ENCODE measurements around the gene FILIP1L.

FILIP1L gene

GRCh38 chr3:100125161-100125938, 11.0 kb upstream of the FILIP1L start:
- peak; percentile 35 for DNase-seq (ENCODE audit: low spot score)

- DNase-seq (ENCODE audit: low spot score), result no peak
Measured at GRCh38 chr3:100124201-100124761, 10.0 kb upstream of the FILIP1L start.

GRCh38 chr3:100123112-100123511, 8.8 kb upstream of the FILIP1L start:
- DNase-seq (ENCODE audit: low spot score), result no peak

GRCh38 chr3:100122321-100122720, 8.0 kb upstream of the FILIP1L start:
- no peak for DNase-seq (ENCODE audit: low spot score)

GRCh38 chr3:100120693-100121092, 6.4 kb upstream of the FILIP1L start:
- DNase-seq (ENCODE audit: low spot score), result no peak

GRCh38 chr3:100120012-100120411, 5.7 kb upstream of the FILIP1L start:
- DNase-seq (ENCODE audit: low spot score), result no peak

- no peak for DNase-seq (ENCODE audit: low spot score)
Measured at GRCh38 chr3:100117093-100117492, 2.8 kb upstream of the FILIP1L start.

GRCh38 chr3:100113723-100114412, 433 bp downstream of the FILIP1L start:
- DNase-seq (ENCODE audit: low spot score), result no peak

- DNase-seq (ENCODE audit: low spot score), result no peak
Measured at GRCh38 chr3:100111728-100112127, 2.6 kb downstream of the FILIP1L start.

GRCh38 chr3:100110162-100110561, 4.1 kb downstream of the FILIP1L start:
- no peak for DNase-seq (ENCODE audit: low spot score)

- no peak for DNase-seq (ENCODE audit: low spot score)
Measured at GRCh38 chr3:100108464-100109079, 5.7 kb downstream of the FILIP1L start.

- no peak for DNase-seq (ENCODE audit: low spot score)
Measured at GRCh38 chr3:100107221-100107814, 7.0 kb downstream of the FILIP1L start.

GRCh38 chr3:100106531-100107141, 7.7 kb downstream of the FILIP1L start:
- DNase-seq (ENCODE audit: low spot score), result no peak

GRCh38 chr3:100106094-100106493, 8.2 kb downstream of the FILIP1L start:
- no peak for DNase-seq (ENCODE audit: low spot score)

- no peak for DNase-seq (ENCODE audit: low spot score)
Measured at GRCh38 chr3:100105501-100105900, 8.8 kb downstream of the FILIP1L start.

- no peak for DNase-seq (ENCODE audit: low spot score)
Measured at GRCh38 chr3:100104817-100105413, 9.4 kb downstream of the FILIP1L start.

- DNase-seq (ENCODE audit: low spot score), result no peak
Measured at GRCh38 chr3:100104442-100104798, 9.9 kb downstream of the FILIP1L start.

GRCh38 chr3:100103558-100104441, 10.5 kb downstream of the FILIP1L start:
- no peak for DNase-seq (ENCODE audit: low spot score)

- DNase-seq (ENCODE audit: low spot score), result no peak
Measured at GRCh38 chr3:100102757-100103156, 11.5 kb downstream of the FILIP1L start.

- DNase-seq (ENCODE audit: low spot score), result no peak
Measured at GRCh38 chr3:100100425-100100824, 13.9 kb downstream of the FILIP1L start.

- DNase-seq (ENCODE audit: low spot score), result no peak
Measured at GRCh38 chr3:100099621-100100020, 14.7 kb downstream of the FILIP1L start.
